ENCODE measurements around the gene CLEC2D. TPM values are rescaled to one million over a fixed set of nuclear protein-coding genes. Genes with fewer than 3 reads are reported as not detected.

Gene CLEC2D
- total RNA-seq, 1 donor from 2014 or later = 420 TPM

Other genes with a start within 250 kb of the CLEC2D start
- gene KLRB1, start 61.8 kb upstream of the CLEC2D start, total RNA-seq = 1.2 and 1.4 TPM in 2 replicates
- 5.0 and 7.9 TPM in 2 replicates for gene CLECL1, start 63.4 kb downstream of the CLEC2D start, total RNA-seq
- gene CD69, start 91.2 kb downstream of the CLEC2D start, total RNA-seq = 98.9 and 106 TPM in 2 replicates
- 0.24 and 0.37 TPM in 2 replicates for gene KLRF1, start 157.8 kb downstream of the CLEC2D start, total RNA-seq
- 46.4 and 48.9 TPM in 2 replicates for gene CLEC2B, start 199.6 kb downstream of the CLEC2D start, total RNA-seq
- not detected in 2 replicates for gene KLRF2, start 211.8 kb downstream of the CLEC2D start, total RNA-seq

Measured in T-helper 1 cell treated with Interleukin-12 subunit alpha and Interleukin-12 subunit beta and Interleukin-4 antibody, amounts not matched to agents 30 ng/mL and 1 ng/mL, for 36 hours (primary cell).